H9 (cell line): ENCODE measurements around the gene HAUS7. TPM values are rescaled to one million over a fixed set of nuclear protein-coding genes. Genes with fewer than 3 reads are reported as not detected.

Source experiments
- DNase-seq: peaks from one replicate; pipeline ENCODE4 v3.0.0-alpha.2; 2017
- H2AFZ ChIP-seq: one replicate; pipeline ENCODE4 v1.6.1; 2013; ENCODE audit warnings: mild to moderate bottlenecking, low read length, control low read depth, moderate library complexity
- H2AK5ac ChIP-seq: 2 replicates; pipeline ENCODE4 v1.6.1; 2013; ENCODE audit warnings: low read length, control low read depth, mixed read lengths; ENCODE audit not compliant: insufficient read length
- H2BK120ac ChIP-seq: one replicate; pipeline ENCODE4 v1.6.1; 2013; ENCODE audit warnings: low read depth, mild to moderate bottlenecking, low read length, control low read depth, inconsistent platforms; ENCODE audit not compliant: poor library complexity, severe bottlenecking
- H2BK12ac ChIP-seq: 2 replicates; pipeline ENCODE4 v1.6.1; 2013; ENCODE audit warnings: low read length, control low read depth, mixed read lengths, low read depth; ENCODE audit not compliant: insufficient read length
- H2BK15ac ChIP-seq: 2 replicates; pipeline ENCODE4 v1.6.1; 2013; ENCODE audit warnings: low read depth, low read length, control low read depth
- H2BK20ac ChIP-seq: one replicate; pipeline ENCODE4 v1.6.1; 2013; ENCODE audit warnings: low read depth, mild to moderate bottlenecking, low read length, control low read depth, inconsistent platforms; ENCODE audit not compliant: poor library complexity, severe bottlenecking
- H2BK5ac ChIP-seq: 2 replicates; pipeline ENCODE4 v1.6.1; 2013; ENCODE audit warnings: low read length, control low read depth, mixed read lengths; ENCODE audit not compliant: insufficient read length
- H3K14ac ChIP-seq: 2 replicates; pipeline ENCODE4 v1.6.1; 2013; ENCODE audit warnings: low read length, control low read depth; ENCODE audit not compliant: insufficient read depth
- H3K18ac ChIP-seq: 2 replicates; pipeline ENCODE4 v1.6.1; 2013; ENCODE audit warnings: low read depth, mild to moderate bottlenecking, mixed read lengths, low read length, control low read depth; ENCODE audit not compliant: insufficient read length
- H3K23ac ChIP-seq: 2 replicates; pipeline ENCODE4 v1.6.1; 2013; ENCODE audit warnings: low read length, control low read depth, mixed read lengths, low read depth; ENCODE audit not compliant: insufficient read length
- H3K23me2 ChIP-seq: 2 replicates; pipeline ENCODE4 v1.6.1; 2013; ENCODE audit warnings: low read depth, mild to moderate bottlenecking, mixed read lengths, low read length, control low read depth; ENCODE audit not compliant: insufficient read length, poor library complexity, severe bottlenecking
- H3K27ac ChIP-seq: 2 replicates; pipeline ENCODE4 v1.5.1; 2013; ENCODE audit warnings: low read length, control low read depth, mixed read lengths, low read depth; ENCODE audit not compliant: insufficient read length
- H3K27me3 ChIP-seq: 2 replicates; pipeline ENCODE4 v1.6.1; 2013; ENCODE audit warnings: low read length, control low read depth, inconsistent platforms; ENCODE audit not compliant: insufficient read depth
- H3K4ac ChIP-seq: 2 replicates; pipeline ENCODE4 v1.6.1; 2013; ENCODE audit warnings: low read depth, mild to moderate bottlenecking, control low read depth, inconsistent platforms, low read length, moderate library complexity
- H3K4me1 ChIP-seq: 2 replicates; pipeline ENCODE4 v1.6.1; 2013; ENCODE audit warnings: low read length, control low read depth, inconsistent platforms; ENCODE audit not compliant: insufficient read depth
- H3K4me2 ChIP-seq: 2 replicates; pipeline ENCODE4 v1.6.1; 2013; ENCODE audit warnings: low read length, control low read depth, mixed read lengths; ENCODE audit not compliant: insufficient read length, insufficient read depth
- H3K56ac ChIP-seq: 2 replicates; pipeline ENCODE4 v1.6.1; 2013; ENCODE audit warnings: low read depth, mild to moderate bottlenecking, mixed read lengths, low read length, control low read depth; ENCODE audit not compliant: insufficient read length
- H3K79me1 ChIP-seq: 2 replicates; pipeline ENCODE4 v1.6.1; 2013; ENCODE audit warnings: low read depth, mild to moderate bottlenecking, moderate library complexity, low read length, control low read depth, inconsistent platforms; ENCODE audit not compliant: insufficient read depth, poor library complexity, severe bottlenecking
- H3K79me2 ChIP-seq: 2 replicates; pipeline ENCODE4 v1.6.1; 2013; ENCODE audit warnings: low read length, control low read depth, inconsistent platforms; ENCODE audit not compliant: insufficient read depth
- H3K9ac ChIP-seq: 2 replicates; pipeline ENCODE4 v1.6.1; 2013; ENCODE audit warnings: low read length, control low read depth, mixed read lengths; ENCODE audit not compliant: insufficient read length; ENCODE audit errors: extremely low read depth
- H3K9me3 ChIP-seq: one replicate; pipeline ENCODE4 v1.6.1; 2013; ENCODE audit warnings: low read depth, low read length, inconsistent platforms; ENCODE audit not compliant: control insufficient read depth
- H3T11ph ChIP-seq: one replicate; pipeline ENCODE4 v1.6.1; 2013; ENCODE audit warnings: mild to moderate bottlenecking, low read length, control low read depth, inconsistent platforms
- H4K20me1 ChIP-seq: one replicate; pipeline ENCODE4 v1.6.1; 2013; ENCODE audit not compliant: control insufficient read depth, insufficient read length, insufficient read depth
- H4K5ac ChIP-seq: 2 replicates; pipeline ENCODE4 v1.6.1; 2013; ENCODE audit warnings: low read depth, mild to moderate bottlenecking, mixed read lengths, low read length, control low read depth; ENCODE audit not compliant: insufficient read length
- H4K8ac ChIP-seq: replicated peaks from 2 replicates; pipeline ENCODE4 v1.6.1; 2013; ENCODE audit warnings: low read length, control low read depth, mixed read lengths, low read depth; ENCODE audit not compliant: insufficient read length
- H4K91ac ChIP-seq: 2 replicates; pipeline ENCODE4 v1.6.1; 2013; ENCODE audit warnings: low read depth, mild to moderate bottlenecking, moderate library complexity, mixed read lengths, low read length, control low read depth; ENCODE audit not compliant: insufficient read length
- H3K27ac Mint-ChIP-seq, 3 experiments: 2 replicates in 2 of 3; 3 replicates in 1 of 3; pipeline ENCODE4 v1.8.0; 2020 to 2021; ENCODE audit warnings: mixed read lengths in 3 of 3, mild to moderate bottlenecking in 1 of 3, moderate library complexity in 1 of 3
- H3K27me3 Mint-ChIP-seq: 2 replicates; pipeline ENCODE4 v1.8.0; 2021; ENCODE audit warnings: low read depth, mild to moderate bottlenecking, moderate library complexity, mixed read lengths
- H3K36me3 Mint-ChIP-seq, 3 experiments: 2 replicates in 2 of 3; 3 replicates in 1 of 3; pipeline ENCODE4 v1.8.0; 2020 to 2021; ENCODE audit warnings: low read depth in 3 of 3, mixed read lengths in 3 of 3; ENCODE audit not compliant: insufficient read depth in 1 of 3
- H3K4me1 Mint-ChIP-seq, 2 experiments: 2 replicates each; pipeline ENCODE4 v1.8.0; 2020; ENCODE audit warnings: mixed read lengths in 2 of 2
- H3K4me3 Mint-ChIP-seq, 2 experiments: 2 replicates in 1 of 2; 3 replicates in 1 of 2; pipeline ENCODE4 v1.8.0; 2020 to 2021; ENCODE audit warnings: mild to moderate bottlenecking in 2 of 2, mixed read lengths in 2 of 2, moderate library complexity in 1 of 2
- H3K9me3 Mint-ChIP-seq, 2 experiments: 2 replicates in 1 of 2; 3 replicates in 1 of 2; pipeline ENCODE4 v1.8.0; 2020; ENCODE audit warnings: mild to moderate bottlenecking in 2 of 2, mixed read lengths in 2 of 2, moderate library complexity in 1 of 2
- WGBS: extraction: QIAGEN DNeasy Blood & Tissue Kit; methylation state at CpG from one replicate; pipeline ENCODE4 v1.1.7; 2013; ENCODE audit warnings: missing lambda C conversion rate, low lambda C conversion rate, mixed read lengths; ENCODE audit not compliant: insufficient read length; ENCODE audit errors: extremely low coverage; 5-methylcytosine and 5-hydroxymethylcytosine counted together
- total RNA-seq: library from RNA; stranded (reverse); gene quantifications from 2 replicates; pipeline ENCODE4 v1.2.1, GENCODE V29; 2021
- TF ChIP-seq, protein P1 (sequence below): fragments of 200-600 bp; sonication (generic); conservative IDR thresholded peaks from 3 replicates; pipeline ENCODE4 v1.8.0; 2021; ENCODE audit warnings: antibody characterized with exemption, mild to moderate bottlenecking

Gene HAUS7
- total RNA-seq, 1 experiment from 2014 or later: 45.3 TPM

- no peak overlapping the region for H2BK5ac ChIP-seq
- no peak overlapping the region for H3K56ac ChIP-seq
- no peaks in the 10 kb centered on the region for H3K27me3 ChIP-seq
- Mint-ChIP-seq H3K27ac (no peak overlapping the region; a peak in 1 of 7 replicates), H3K36me3 (peaks cover 42 to 62% (median 50%) of the 10 kb centered on the region in 3 experiments), H3K4me1 (no peaks in the 10 kb centered on the region), H3K27me3 (no peaks in the 10 kb centered on the region), H3K9me3 (peaks cover 74 to 88% of the 10 kb centered on the region in 2 experiments), H3K4me3 (no peak overlapping the region)
- WGBS: no CpG with 5 or more reads among the region's 6 CpGs
- no peak overlapping the region for H3T11ph ChIP-seq
- H3K23me2 ChIP-seq: peaks cover 3% of the 10 kb centered on the region
- peaks cover 55% of the 10 kb centered on the region for H3K9me3 ChIP-seq
- no peak overlapping the region for H2AK5ac ChIP-seq
- no peak overlapping the region for H3K14ac ChIP-seq
- H4K91ac ChIP-seq: no peak overlapping the region
- no peak overlapping the region for H4K5ac ChIP-seq
- no peak overlapping the region for H3K9ac ChIP-seq
- H3K4me2 ChIP-seq: no peak overlapping the region
- no peaks in the 10 kb centered on the region for H3K79me2 ChIP-seq
- no peak overlapping the region for H3K23ac ChIP-seq
- no peaks in the 10 kb centered on the region for H4K20me1 ChIP-seq
- H2BK15ac ChIP-seq: no peak overlapping the region
- no peak overlapping the region for H2BK120ac ChIP-seq
- no peak for DNase-seq
- H4K8ac ChIP-seq: no peak overlapping the region
- H2BK12ac ChIP-seq: no peak overlapping the region
- H3K79me1 ChIP-seq: no peaks in the 10 kb centered on the region
- no peak overlapping the region for H3K27ac ChIP-seq
- TF ChIP-seq, protein P1, sequence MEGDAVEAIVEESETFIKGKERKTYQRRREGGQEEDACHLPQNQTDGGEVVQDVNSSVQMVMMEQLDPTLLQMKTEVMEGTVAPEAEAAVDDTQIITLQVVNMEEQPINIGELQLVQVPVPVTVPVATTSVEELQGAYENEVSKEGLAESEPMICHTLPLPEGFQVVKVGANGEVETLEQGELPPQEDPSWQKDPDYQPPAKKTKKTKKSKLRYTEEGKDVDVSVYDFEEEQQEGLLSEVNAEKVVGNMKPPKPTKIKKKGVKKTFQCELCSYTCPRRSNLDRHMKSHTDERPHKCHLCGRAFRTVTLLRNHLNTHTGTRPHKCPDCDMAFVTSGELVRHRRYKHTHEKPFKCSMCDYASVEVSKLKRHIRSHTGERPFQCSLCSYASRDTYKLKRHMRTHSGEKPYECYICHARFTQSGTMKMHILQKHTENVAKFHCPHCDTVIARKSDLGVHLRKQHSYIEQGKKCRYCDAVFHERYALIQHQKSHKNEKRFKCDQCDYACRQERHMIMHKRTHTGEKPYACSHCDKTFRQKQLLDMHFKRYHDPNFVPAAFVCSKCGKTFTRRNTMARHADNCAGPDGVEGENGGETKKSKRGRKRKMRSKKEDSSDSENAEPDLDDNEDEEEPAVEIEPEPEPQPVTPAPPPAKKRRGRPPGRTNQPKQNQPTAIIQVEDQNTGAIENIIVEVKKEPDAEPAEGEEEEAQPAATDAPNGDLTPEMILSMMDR: no peak
- no peak overlapping the region for H3K18ac ChIP-seq
- no peak overlapping the region for H2BK20ac ChIP-seq
- no peak overlapping the region for H2AFZ ChIP-seq
- no peak overlapping the region for H3K4ac ChIP-seq
- H3K4me1 ChIP-seq: no peaks in the 10 kb centered on the region
Measured at GRCh38 chrX:153463031-153463430, 7.3 kb downstream of the HAUS7 start.
